ENCODE results near the gene MAPK8IP1.

MAPK8IP1 gene

DNA sequence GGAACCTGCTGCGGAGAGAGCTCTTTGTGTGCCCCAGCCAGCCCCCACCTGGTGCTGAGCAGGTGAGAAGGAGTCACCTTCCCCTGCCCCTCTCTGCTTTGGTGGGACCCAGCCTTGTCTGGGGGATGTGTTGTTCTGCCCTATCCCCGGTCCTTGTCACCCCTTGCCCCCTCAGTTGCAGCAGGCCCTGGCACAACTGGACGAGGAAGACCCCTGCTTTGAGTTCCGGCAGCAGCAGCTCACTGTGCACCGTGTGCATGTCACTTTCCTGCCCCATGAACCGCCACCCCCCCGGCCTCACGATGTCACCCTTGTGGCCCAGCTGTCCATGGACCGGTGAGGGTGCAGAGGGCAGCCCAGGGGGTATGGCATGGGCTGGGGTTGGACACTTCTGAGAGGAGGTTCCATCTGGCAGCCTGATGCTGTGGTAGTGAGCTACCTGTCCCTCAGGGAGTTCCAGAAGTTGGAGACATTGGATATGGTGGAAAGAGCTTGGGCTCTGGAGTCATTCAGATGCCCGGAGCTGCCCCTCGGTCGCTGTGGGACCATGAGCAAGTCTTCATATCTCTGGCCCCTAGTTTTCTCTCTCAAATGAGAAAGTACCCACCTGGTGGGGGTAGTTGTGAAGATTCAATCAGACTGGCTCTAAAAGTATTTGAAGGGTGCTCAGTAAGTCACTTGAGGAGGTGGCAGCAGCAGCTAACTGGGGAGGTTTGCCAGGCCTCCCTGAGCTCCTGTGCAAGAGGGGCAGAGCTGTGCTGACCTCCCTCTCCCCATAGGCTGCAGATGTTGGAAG, 41.3 kb downstream of the MAPK8IP1 start:
- DNase-seq = no peak

DNA sequence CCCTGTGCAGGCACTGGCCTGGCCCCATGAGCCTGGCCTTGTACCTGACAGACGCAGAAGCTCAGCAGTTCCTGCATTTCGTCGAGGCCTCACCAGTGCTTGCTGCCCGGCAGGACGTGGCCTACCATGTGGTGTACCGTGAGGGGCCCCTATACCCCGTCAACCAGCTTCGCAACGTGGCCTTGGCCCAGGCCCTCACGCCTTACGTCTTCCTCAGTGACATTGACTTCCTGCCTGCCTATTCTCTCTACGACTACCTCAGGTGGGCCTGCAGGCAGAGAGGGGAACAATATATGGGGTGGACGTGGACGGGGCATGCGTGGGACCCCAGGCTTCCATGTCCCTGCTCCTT, 41.9 kb downstream of the MAPK8IP1 start:
- no peak for DNase-seq

DNA sequence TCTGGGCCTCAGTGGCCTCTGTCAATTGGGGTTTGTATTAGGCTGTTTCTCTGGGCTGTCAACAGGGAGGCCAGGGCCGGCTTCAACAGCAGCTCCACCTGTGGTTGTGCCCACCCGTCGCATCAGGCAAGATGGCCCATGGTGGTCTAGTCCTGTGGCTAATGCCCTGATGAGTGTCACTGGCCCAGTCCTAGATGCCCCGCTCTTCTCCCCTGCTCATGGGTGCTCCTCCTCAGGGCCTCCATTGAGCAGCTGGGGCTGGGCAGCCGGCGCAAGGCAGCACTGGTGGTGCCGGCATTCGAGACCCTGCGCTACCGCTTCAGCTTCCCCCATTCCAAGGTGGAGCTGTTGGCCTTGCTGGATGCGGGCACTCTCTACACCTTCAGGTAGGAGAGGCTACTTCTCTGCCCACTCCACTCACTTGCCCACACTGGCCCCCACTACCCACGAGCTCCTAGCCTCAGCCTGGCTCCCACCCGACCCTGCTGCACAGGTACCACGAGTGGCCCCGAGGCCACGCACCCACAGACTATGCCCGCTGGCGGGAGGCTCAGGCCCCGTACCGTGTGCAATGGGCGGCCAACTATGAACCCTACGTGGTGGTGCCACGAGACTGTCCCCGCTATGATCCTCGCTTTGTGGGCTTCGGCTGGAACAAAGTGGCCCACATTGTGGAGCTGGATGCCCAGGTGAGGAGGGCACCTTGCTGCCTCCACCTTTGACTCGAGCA, 42.4 kb downstream of the MAPK8IP1 start:
- DNase-seq = no peak

DNA sequence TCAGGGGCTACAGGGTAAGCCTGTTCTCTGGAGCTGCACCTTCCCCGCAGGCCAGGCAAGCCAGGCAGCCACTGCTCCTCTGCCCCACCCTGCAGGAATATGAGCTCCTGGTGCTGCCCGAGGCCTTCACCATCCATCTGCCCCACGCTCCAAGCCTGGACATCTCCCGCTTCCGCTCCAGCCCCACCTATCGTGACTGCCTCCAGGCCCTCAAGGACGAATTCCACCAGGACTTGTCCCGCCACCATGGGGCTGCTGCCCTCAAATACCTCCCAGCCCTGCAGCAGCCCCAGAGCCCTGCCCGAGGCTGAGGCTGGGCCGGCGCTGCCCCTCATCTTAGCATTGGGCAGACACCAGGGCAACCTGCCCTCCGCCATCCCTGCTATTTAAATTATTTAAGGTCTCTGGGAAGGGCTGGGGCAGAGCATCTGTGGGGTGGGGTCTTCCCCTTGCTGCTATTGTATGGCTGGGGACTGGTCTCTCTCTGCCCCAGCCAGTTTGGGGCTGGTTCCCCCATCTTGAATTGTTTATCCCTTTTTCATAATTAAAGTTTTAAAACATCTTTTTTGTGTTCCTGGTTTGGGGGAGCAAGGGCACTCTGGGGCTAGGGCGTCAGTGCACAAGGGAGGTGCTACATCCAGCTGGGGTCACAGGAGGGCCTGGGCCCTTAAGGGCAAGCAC, 43.2 kb downstream of the MAPK8IP1 start:
- no peak for DNase-seq

DNA sequence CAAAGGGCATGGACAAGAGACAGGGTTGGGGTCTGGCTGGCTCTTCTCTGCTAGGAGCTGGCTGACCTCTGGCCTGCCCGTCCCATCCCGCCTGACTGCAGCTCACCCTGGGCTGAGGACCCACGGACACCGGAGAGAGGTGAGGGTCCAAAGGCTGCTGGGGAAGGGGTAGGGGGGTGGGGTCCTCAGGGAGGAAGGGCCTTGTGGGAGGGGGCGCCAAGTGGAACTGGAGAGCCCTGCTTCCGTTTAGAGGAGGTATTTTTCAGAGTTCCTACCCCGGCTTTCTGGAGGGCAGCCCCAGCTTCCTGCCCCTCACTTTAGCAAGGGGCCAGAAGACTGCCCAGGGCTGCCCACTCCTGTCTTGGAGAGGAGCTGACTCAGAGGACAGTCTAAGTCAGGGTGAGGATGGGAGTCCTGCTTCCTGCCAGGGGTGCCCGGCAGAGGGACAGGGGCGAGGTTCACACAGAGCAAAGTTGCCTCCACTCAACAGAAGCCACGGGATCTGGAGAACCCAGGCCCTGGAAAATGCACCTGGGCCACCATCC, 44.1 kb downstream of the MAPK8IP1 start:
- no peak for DNase-seq

DNA sequence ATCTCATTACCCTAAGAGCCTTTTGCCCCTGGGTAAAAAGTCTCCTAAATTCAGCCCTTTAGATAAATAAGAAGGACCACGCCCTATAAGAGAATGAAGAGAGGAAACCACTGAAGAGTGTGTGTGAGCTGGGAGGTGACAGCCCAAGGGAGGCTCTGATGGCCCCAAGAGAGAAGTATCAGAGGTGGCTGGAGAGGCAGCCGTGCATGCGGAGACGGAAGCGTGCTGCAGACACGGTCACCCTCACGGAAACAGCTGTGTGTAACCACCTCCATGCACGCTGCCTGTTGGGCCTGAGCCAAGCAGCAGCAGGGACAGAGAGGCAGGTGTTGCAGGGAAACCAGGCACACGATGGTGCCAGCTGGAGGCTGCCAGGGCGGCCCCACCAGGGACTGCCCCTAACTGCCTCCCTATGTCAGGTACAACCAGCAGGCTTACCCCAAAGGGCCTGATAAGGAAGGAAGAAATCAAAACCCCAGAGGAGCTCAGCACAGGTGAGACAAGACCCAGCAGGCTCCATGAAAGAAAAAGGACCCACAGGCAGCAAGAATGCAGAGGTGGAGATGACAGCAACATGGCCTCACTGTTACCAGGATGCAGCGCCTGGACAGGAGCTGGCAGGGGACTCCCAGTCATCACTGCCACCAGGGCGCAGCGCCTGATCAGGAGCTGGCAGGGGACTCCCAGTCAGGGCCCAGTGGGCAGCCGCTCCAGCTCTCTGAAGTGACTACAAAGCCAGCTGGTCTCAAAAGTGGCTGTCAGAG, 44.8 kb downstream of the MAPK8IP1 start:
- DNase-seq = peak in 2 of 5 donors; percentile 25 to 56

DNA sequence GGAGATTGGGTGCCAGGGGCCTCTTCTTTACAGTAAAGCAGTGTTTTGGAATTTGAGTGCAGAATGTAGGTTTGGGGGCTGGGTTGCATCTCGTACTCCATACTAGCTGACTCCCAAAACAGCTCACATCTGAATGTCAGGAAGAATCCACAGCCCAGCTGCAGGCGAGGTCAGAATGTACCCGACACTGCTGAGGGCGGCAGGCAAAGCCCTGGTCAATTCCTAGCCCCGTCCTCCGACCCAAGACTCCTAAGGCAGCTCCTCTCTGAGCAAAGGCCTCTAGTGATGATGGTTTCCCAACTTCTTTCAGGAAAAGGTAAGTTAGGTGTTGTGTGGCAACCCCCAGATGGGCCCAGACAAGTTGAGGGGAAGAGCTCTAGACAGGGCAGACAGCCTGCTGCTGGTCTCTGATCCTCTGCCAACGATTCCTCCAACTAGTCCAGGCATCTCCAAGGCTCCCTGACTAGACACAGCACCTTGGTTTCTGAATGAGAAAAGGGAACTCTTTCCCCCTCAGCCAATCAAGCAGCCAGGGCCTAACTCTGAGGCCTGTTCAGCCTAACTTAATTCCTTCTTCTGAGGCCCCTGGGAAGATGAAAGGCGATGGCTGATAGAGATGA, 45.6 kb downstream of the MAPK8IP1 start:
- DNase-seq = no peak

DNA sequence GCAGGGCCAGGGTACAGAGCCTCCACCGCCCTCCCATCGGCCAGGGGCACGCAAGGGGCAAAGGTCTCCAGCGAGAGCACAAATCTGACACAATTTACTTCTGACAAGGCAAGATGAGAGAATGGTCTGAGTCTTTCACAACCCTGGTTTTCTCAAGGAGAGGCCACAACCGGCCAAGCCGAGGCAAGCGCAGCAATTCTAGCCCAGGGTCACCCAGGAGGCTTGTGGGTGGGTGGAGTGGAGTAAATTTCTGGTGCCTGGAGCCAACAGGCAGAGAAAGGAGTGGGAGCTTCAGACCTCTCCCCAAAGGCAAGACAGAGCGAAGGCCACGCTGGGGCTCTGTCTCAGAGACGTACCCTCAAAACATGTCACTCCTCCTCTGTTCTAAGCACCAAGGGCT, 46.3 kb downstream of the MAPK8IP1 start:
- DNase-seq = no peak

DNA sequence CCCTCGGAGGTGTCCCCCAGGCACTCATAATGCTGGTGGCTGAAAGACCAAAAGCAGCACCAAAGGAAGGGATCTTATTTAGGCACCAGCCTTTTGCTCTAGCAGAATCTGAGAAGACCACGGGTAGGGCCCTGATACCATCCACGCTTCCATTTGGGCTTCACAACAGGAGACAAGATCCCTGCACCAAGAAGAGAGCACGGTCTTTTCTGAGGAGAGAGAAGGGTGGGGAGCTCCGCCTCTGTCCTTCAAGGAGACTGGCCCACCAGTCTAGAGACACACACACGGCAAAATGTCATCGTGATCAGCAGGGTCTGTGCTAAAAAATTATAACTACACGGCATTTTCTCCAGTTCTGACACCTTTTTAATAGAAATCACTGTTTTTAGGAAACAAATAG, 46.8 kb downstream of the MAPK8IP1 start:
- DNase-seq = no peak

DNA sequence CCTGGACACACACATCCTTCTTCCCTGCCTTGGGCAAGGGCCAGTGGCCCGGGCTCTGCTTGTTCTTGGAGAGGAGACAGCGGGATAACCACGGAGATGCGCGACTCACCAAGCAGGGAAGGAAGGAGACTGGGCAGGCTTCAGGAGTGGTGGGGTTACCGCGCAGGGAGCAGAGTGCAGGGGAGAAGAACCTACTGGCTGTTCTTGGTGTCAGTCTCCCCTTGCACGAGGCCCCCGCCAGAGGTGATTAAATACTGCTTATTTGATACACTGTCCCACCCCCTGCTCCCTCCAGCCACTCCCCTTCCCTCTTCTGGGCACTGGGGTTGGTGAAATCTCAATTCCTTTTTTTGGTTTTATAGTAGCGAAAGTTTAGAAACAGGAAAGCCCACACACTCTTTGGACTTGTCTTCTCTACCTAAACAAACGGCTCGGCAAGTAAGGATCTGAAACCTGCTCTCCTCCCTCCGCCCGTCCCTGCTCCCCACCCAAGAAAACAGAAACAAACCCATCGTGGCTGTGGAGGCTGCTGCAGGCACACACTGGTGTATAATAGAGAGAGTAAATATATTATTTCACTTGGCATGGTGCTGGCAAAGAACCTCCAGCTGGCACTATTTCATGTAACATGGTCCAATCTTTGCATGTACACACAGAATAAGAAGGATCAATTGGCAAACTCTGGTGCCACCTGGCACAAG, 47.8 kb downstream of the MAPK8IP1 start:
- DNase-seq = no peak

DNA sequence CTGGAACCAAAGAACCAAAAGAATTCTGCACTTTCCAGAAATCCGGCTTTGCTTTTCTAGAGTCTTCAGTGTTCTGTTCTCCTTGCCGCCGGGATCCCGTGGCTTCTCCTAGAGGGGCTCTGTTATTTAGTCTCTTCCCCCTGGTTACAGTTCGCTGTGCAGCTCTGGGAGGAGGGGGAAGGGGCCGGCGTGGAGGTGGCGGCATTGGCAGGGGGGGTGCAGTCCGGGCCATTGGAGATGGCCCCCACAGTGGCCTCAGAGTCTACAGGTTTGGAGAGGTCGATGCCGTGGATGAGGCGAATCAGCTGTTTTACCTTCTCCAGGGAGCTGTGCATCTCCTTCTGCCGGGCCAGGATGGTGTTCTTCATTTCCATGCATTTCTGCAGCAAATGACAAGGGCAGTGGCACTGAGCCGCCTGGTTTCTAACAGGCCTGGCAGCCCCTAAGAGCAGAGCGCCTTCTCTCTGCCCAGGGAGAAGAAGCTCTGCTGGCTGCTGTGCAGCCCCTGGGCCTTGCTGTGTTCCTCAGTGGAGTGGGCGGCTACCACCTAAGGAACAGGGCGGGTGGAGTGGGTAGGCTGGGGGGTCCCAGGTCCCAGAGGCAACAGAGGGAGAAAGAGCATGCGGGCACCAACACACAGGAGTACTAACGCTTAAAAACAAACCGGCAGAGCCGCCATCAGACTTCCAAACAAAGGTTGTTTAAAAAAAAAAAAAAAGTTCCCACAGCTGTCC, 48.6 kb downstream of the MAPK8IP1 start:
- DNase-seq = no peak

DNA sequence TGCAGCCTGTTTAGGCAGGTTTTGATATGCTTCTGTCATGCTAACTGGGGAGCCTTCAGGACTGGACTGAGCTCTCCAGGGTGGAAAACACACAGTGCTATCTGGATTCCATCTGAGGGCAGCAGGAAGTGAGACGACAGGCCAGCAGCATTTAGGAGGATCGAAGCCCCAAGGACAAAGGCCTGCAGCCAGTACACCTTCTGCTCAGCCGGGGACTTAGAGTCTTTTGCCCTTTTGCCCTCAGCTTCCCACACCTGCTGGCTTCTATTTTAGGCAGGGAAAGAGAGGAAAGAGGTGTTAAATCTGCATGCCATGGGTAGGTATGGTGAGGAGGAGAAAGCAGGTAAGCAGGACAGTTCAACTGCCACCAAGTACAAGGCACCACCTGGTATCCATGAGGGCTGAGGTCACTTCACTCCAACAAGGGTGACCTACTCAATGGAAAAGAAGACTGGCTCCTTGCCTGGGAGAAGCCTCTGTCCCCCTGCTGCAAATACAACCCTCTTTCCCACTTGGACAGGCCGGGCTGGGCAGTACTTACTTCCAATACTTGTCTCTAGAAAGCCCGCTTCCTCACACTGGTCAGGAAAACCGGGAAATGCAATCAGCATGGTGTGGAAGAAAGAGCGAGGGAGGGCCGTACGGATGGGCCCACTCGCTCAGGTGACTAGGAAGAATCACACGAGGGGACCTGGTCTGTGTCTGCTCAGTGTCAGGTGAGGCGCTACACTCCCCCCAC, 49.3 kb downstream of the MAPK8IP1 start:
- no peak for DNase-seq

DNA sequence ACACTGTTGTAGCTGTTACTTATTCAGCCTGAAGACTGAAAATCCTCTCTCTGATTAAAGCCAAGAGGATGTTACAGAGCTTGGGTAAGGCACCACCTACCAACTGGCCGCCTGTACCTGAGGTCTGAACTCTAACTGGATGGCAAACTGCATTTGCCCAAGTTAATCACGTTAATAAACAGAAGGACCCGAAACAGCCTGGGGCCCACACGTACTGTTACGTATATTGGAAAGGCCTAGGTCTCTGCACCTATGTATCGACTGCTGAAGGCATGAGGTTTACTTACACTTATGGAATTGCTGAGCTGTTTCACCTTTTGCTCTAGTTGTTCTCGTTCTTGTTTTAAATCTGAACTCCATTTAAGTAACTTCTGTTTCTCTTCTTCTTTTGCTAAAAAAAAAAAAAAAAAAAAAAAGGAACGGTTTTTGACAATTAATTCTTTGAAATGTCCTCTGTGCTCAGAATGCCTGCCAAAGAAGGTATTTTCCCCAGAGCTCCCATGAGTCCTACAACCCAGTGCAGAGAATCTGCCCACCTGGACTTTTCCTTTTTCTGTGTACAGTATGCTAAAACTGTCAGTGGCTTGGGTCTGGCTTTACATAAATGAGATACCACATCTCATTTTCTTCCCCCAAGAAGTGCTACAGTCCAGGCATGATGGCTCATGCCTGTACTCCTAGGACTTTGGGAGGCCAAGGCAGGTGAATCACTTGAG, 50.1 kb downstream of the MAPK8IP1 start:
- DNase-seq = no peak

DNA sequence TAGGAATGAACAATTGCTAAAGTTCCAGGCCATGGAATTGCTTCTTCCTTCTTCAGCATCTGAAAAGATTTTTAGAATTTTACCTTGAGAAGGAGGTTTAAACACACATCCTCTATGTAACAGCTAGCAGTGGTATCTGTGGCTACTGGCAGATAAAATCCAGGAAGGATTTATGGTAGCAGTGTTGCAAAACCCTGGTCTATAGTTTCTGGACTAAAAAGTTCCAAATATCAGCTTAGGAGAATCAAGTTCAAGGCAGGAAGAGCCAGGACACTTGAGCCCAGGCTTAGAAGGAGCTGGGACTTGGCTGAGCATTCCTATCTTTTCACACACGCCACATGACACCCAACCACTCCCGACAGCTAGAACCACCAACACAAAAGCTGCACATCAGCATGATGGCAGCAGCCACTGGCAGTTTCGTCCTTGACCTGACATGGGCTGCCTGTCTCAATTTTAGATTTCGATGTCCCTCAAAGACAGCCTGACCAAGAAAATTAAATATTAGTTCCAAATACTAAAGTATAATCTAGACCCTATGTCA, 51.1 kb downstream of the MAPK8IP1 start:
- no peak for DNase-seq

DNA sequence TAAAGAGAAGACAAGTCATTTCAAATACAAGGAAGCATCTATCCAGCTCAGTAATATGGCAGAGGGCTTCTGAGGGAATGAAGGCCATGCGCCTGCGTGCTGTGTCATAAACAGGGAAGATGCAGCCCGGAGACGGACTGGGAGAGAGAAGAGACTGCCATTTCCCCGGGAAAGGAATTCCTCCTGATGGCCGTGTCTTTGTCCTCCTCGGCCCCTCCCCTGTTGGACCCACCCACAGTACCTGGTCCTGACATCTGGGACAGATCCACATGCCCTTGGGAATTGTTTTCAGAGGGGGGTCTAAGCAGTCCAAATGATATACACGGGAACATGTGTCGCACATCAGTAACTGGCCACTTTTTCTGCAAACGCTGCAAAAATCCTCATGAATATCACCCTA, 52.5 kb downstream of the MAPK8IP1 start:
- no peak for DNase-seq

DNA sequence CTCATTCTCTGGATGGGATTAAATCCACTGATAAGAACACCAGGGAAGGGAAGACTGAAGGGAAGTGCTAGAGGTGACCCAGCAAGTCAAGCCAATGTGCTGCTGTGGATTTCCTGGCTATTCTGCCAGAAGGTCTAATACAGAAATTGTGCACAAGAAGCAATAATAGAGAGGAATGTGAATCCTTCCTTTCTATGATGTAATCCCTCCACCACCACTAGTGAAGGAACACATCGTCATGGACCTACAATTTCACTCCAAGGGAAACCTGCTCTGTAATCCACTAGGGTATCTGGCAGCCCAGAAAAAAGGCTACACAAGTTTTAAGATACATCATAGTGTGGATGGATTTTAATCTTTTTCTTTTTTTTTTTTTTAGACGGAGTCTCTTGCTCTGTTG, 54.4 kb downstream of the MAPK8IP1 start:
- DNase-seq = no peak

DNA sequence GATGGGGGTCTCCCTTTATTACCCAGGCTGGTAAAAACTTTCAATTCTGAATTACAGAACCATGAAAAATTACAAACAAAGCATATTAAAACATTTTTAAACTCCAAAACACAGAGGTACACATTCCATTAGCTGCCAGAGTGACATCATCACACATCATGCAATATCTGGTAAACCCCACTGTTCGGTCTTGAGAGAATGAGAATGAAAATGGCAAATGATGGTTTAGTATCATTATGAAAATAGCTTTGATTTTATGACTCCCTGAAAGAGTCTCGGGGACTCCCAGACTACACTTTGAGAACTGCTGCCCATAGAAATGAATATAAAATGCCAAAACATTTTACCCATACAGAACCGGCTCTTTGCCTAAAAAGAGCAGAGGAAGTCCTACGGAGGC, 55.8 kb downstream of the MAPK8IP1 start:
- DNase-seq = no peak

DNA sequence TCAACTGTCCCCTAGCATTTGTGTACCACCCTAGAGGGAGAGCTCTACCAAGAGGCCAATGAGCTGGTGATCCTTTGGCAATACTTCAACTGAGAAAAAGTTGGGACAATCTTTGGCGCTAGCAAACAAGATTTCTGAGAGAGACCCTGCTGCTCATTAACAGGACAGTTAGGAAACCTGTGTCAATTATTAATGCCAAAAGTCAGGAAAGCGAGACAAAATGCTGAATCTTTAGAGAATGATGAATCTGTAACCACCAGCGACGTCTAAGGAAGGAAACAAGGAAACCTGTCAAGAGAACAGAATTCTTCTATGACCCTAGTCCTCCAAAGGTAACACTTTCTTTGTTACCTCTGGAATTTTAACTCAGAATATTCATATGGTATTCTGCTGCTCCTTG, 56.9 kb downstream of the MAPK8IP1 start:
- DNase-seq = no peak

DNA sequence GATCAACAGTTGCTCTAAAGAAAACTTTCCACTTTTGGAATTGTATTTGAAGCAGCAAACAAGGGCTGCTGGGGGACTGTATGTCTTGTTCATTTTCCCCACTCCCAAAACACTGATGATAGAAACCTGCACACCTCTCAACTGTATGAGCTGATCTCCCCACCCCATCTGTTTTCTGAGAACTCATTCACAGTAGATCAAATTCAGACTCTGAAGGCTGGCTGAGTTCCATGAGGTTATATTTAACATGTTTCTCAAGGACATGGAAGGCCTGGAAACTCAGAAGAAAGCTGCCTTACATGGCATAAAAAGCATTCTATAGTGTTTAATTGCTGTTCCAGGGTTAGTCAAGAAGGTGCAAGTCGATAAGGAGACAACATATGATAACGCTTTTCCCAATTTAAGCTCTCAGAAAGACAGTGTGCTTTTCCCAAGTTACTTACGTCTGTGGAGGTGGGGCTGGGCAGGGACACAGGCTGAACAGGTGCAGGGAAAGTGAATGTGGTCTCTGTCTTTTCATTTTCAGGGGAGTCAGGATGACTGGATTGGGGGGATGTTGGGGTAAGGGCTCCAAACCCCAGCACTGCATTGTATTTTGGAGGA, 60.0 kb downstream of the MAPK8IP1 start:
- DNase-seq = no peak

All from T-helper 1 cell (primary cell).